HG03442 (cell line): ENCODE data around the gene SEC31A.

Experiments
- ATAC-seq: cut with Tn5 transposase; IDR thresholded peaks from one replicate; pipeline ENCODE4 v1.9.1; 2021; ENCODE audit warnings: mild to moderate bottlenecking, moderate library complexity; ENCODE audit not compliant: unreplicated experiment

The SEC31A gene

GRCh38 chr4:82798168-82799005 is 92.6 kb downstream of the SEC31A start, which contains the start of gene SCD5:
TSS of gene SCD5 (minus strand) at chr4:82798796. CDS start at chr4:82798537, 259 bp downstream.
- ATAC-seq, result peak; percentile 96

- ATAC-seq, result no peak
These were observed 93.4 kb downstream of the SEC31A start for GRCh38 chr4:82797405-82798111.

DNA sequence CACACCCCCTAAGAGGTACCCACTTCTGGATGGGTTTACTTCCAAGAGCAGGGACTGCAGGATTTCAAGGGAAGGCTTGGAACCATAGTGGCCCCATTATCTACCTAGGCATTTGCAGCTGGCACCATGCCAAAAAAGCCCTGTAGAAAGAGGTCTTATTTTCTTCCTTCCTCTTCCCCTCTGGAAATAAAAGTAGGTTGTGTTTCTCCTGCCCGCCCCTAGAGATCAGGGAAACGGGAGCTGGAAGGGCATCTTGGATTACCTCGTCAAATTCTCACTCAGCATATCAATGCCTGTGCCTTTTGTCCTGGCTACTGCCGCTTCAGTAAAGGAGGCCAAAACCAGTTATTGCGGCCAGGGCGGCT is 93.9 kb downstream of the SEC31A start:
- no peak for ATAC-seq

GRCh38 chr4:82792912-82793649 is 97.9 kb downstream of the SEC31A start:
- ATAC-seq, result no peak

DNA sequence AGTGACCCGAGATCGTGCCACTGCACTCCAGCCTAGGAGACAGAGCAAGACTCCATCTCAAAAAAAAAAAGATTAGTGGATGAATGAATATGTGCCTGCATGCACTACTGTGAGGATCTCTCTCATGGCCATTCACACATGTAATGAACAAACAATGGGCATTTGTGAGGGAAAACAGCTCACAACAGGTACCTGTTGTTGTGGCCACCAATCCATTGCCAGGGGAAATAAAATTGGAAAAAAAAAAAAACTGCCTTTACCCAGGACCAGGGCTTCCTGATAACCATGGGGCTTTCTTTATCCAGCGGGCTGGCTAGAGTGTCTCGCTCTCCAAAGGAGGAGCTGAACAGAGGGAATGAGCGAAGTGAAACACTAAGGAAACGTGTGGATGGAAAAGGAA is 99.8 kb downstream of the SEC31A start:
- ATAC-seq, result no peak

GRCh38 chr4:82790060-82790660 is 100.8 kb downstream of the SEC31A start:
- no peak for ATAC-seq

DNA sequence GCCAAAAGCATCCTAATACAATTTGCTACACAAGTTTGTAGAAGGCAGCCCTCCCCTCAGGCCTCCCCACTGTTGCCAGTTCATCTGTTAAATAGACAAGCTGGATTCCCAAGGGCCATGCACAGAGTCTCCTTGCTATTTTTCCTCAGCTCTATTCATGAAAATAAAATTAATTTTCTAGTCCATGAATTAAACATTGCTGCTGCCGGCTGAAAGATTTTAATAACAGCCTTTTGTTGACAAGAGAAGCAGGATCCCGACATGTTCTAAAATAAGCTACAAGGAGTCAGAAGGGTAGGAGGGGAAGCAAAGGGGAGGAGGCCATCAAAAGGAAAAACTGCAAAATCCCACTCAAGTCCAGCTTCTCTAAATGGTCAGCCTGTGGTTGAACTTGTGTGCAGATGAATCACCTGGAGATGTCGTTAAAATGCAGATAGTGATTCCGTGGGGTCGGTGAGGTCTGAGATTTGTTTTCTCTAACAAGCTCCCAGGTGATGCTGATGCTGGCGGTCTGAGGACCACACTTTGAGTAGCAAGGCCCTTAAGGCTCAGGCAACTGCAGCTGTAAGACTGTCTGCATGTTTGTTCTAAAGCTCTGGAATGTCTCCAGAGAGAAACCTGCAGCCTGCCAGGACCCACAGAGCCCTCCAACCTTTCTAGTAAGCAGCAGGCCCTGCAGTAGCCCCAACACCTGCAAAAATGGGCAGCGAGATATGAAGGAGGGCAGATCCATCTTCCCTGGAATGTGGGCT is 101.8 kb downstream of the SEC31A start:
- no peak for ATAC-seq

DNA sequence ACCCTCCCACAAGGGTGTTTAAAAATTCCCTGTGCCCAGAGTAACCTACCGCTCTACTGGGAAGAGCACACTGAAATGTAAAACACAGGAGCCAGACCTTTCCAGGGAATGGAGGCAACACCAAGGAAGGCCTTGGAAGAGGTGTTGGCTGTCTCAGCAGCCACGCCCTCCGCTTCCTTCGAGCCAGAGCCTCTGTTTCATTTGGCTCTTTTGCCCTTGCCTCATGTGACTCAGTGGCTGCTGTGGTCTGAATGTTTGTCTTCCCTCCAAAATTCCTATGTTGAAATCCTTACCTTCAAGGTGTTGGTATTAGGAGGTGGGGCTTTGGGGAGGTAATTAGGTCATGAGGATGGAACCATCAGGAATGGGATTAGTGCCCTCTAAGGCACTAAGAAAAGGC is 103.6 kb downstream of the SEC31A start:
- no peak for ATAC-seq

- ATAC-seq, result no peak
These were observed 104.1 kb downstream of the SEC31A start for GRCh38 chr4:82786828-82787227.

- no peak for ATAC-seq
These were observed 105.1 kb downstream of the SEC31A start for GRCh38 chr4:82785611-82786400.

- ATAC-seq, result no peak
These were observed 106.0 kb downstream of the SEC31A start for GRCh38 chr4:82784681-82785610.

- no peak for ATAC-seq
These were observed 108.2 kb downstream of the SEC31A start for GRCh38 chr4:82782626-82783345.

GRCh38 chr4:82780752-82781231 is 110.2 kb downstream of the SEC31A start:
- ATAC-seq, result peak; percentile 60

GRCh38 chr4:82780170-82780751 is 110.7 kb downstream of the SEC31A start:
- ATAC-seq, result no peak

- no peak for ATAC-seq
These were observed 111.9 kb downstream of the SEC31A start for GRCh38 chr4:82779032-82779431.

DNA sequence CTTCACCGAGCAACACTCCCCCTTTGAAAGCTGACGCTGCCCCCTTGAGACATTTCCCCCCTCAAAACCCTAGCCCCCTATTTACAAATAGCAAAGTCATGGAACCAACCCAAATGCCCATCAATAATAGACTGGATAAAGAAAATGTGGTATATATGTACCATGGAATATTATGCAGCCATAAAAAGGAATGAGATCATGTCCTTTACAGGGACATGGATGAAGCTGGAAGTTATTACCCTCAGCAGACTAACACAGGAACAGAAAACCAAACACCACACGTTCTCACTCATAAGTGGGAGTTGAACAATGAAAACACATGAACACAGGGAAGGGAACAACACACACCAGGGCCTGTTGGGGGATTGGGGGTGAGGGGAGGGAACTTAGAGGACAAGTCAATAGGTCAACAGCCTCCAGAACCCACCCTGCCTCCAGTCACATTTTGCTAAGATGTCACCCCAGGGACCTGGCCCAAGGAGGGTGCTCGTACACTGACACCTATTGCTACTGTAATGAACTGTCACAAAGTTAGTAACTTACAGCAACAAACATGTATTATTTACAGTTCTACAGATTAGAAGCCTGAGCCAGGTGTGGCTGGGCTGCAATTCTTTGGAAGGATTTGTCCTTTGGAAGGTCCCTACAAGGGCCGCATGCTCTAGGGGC is 113.0 kb downstream of the SEC31A start:
- no peak for ATAC-seq
